ENCODE measurements around the gene CYP24A1. TPM values are rescaled to one million over a fixed set of nuclear protein-coding genes. Genes with fewer than 3 reads are reported as not detected.
A peak's percentile ranks its signal among the peaks of the same experiment; 100 is the strongest.

CYP24A1 gene
- total RNA-seq, 2 donors from 2014 or later = 0.13 TPM; not detected in 1

- no peak for DNase-seq
- TF ChIP-seq CTCF (conservative IDR thresholded peaks at IDR 0.05) = no peak
- Histone ChIP-seq H3K27me3 (ENCODE audit: control insufficient read depth, insufficient read depth, low read length, poor library complexity, severe bottlenecking) (no peaks in the 10 kb centered on the region), H3K4me3 (ENCODE audit: low read length) (no peak overlapping the region), H3K36me3 (ENCODE audit: control insufficient read depth, insufficient read depth, low read length) (no peaks in the 10 kb centered on the region), H3K9me3 (ENCODE audit: control insufficient read depth, low read length) (no peaks in the 10 kb centered on the region), H3K9ac (ENCODE audit: extremely low read depth, low read length, poor library complexity, severe bottlenecking) (no peak overlapping the region), H3K4me1 (ENCODE audit: control insufficient read depth, insufficient read depth, low read length) (peaks cover under 1% of the 10 kb centered on the region), H3K27ac (ENCODE audit: low read depth, low read length) (no peak overlapping the region)
- Mint-ChIP-seq H3K9me3 (no peaks in the 10 kb centered on the region), H3K27me3 (ENCODE audit: insufficient read depth) (no peaks in the 10 kb centered on the region), H3K27ac (no peak overlapping the region), H3K4me1 (peaks cover 5% of the 10 kb centered on the region), H3K4me3 (no peak overlapping the region), H3K36me3 (ENCODE audit: low read depth) (no peaks in the 10 kb centered on the region)
- 90 to 91% methylated on average over 4 to 6 of the region's 6 CpGs for WGBS, 2 experiments (ENCODE audit: insufficient coverage in 1 of 2, insufficient read length in 1 of 2)
Observed at GRCh38 chr20:54204063-54204462, 30.3 kb upstream of the CYP24A1 start.

- H3K9me3 Mint-ChIP-seq = no peaks in the 10 kb centered on the region
- no peak for DNase-seq
- Histone ChIP-seq H3K27ac (ENCODE audit: low read depth, low read length) (no peak overlapping the region), H3K36me3 (ENCODE audit: control insufficient read depth, insufficient read depth, low read length) (no peaks in the 10 kb centered on the region), H3K9ac (ENCODE audit: extremely low read depth, low read length, poor library complexity, severe bottlenecking) (no peak overlapping the region), H3K9me3 (ENCODE audit: control insufficient read depth, low read length) (no peaks in the 10 kb centered on the region), H3K4me1 (ENCODE audit: control insufficient read depth, insufficient read depth, low read length) (no peaks in the 10 kb centered on the region), H3K4me3 (ENCODE audit: low read length) (no peak overlapping the region), H3K27me3 (ENCODE audit: control insufficient read depth, insufficient read depth, low read length, poor library complexity, severe bottlenecking) (no peaks in the 10 kb centered on the region)
- no peaks in the 10 kb centered on the region for H3K4me1 Mint-ChIP-seq
- H3K27me3 Mint-ChIP-seq (ENCODE audit: insufficient read depth) = no peaks in the 10 kb centered on the region
- no peak for TF ChIP-seq CTCF (conservative IDR thresholded peaks at IDR 0.05)
- 77 to 100% methylated on average over 2 to 5 of the region's 5 CpGs for WGBS, 2 experiments (ENCODE audit: insufficient coverage in 1 of 2, insufficient read length in 1 of 2)
- no peaks in the 10 kb centered on the region for H3K36me3 Mint-ChIP-seq (ENCODE audit: low read depth)
- H3K4me3 Mint-ChIP-seq = no peak overlapping the region
- no peak overlapping the region for H3K27ac Mint-ChIP-seq
Observed at GRCh38 chr20:54203281-54203680, 29.5 kb upstream of the CYP24A1 start.

- H3K4me1 Mint-ChIP-seq = peaks cover 2% of the 10 kb centered on the region
- no peak for DNase-seq
- Histone ChIP-seq H3K27ac (ENCODE audit: low read depth, low read length) (no peak overlapping the region), H3K9me3 (ENCODE audit: control insufficient read depth, low read length) (no peaks in the 10 kb centered on the region), H3K27me3 (ENCODE audit: control insufficient read depth, insufficient read depth, low read length, poor library complexity, severe bottlenecking) (no peaks in the 10 kb centered on the region), H3K36me3 (ENCODE audit: control insufficient read depth, insufficient read depth, low read length) (no peaks in the 10 kb centered on the region), H3K4me1 (ENCODE audit: control insufficient read depth, insufficient read depth, low read length) (no peaks in the 10 kb centered on the region), H3K4me3 (ENCODE audit: low read length) (no peak overlapping the region), H3K9ac (ENCODE audit: extremely low read depth, low read length, poor library complexity, severe bottlenecking) (no peak overlapping the region)
- H3K27ac Mint-ChIP-seq = no peak overlapping the region
- peak; percentile 36 for TF ChIP-seq CTCF (conservative IDR thresholded peaks at IDR 0.05)
- WGBS, 2 experiments (ENCODE audit: insufficient coverage in 1 of 2, insufficient read length in 1 of 2) = 56 to 83% methylated on average over 1 to 4 of the region's 4 CpGs
- H3K36me3 Mint-ChIP-seq (ENCODE audit: low read depth) = no peaks in the 10 kb centered on the region
- H3K9me3 Mint-ChIP-seq = no peaks in the 10 kb centered on the region
- no peak overlapping the region for H3K4me3 Mint-ChIP-seq
- no peaks in the 10 kb centered on the region for H3K27me3 Mint-ChIP-seq (ENCODE audit: insufficient read depth)
Observed at GRCh38 chr20:54201268-54201846, 27.6 kb upstream of the CYP24A1 start.
